ENCODE results near the gene SLC39A11. TPM values are rescaled to one million over a fixed set of nuclear protein-coding genes. Genes with fewer than 3 reads are reported as not detected.

Gene SLC39A11
- polyA plus RNA-seq, 1 donor from 2014 or later: 8.0 TPM

DNA sequence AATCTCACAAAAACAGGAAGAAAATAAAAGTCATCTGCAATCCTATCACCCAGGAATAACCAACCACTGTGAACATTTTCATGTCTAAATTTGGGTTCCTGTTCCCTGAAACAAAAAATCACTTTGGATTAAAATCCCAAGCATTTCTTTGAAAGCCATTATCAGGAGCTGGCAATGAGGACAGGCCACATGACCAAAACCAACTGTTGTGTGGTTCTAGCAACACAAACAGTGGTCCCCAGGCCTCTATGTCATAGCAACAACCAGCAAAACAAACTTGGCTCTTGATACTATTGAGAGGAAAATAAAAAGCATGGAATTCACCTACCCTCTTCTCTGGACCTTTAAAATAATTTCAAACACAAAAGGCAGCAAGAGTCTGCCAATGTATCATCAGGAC lies 252.5 kb downstream of the SLC39A11 start:
- no peaks in the 10 kb centered on the region for H3K27me3 ChIP-seq (ENCODE audit: insufficient read depth, low read depth, low read length)
- no peak overlapping the region for H3K27ac ChIP-seq (ENCODE audit: low read length)
- no peaks in the 10 kb centered on the region for H4K20me1 ChIP-seq (ENCODE audit: insufficient read depth)

DNA sequence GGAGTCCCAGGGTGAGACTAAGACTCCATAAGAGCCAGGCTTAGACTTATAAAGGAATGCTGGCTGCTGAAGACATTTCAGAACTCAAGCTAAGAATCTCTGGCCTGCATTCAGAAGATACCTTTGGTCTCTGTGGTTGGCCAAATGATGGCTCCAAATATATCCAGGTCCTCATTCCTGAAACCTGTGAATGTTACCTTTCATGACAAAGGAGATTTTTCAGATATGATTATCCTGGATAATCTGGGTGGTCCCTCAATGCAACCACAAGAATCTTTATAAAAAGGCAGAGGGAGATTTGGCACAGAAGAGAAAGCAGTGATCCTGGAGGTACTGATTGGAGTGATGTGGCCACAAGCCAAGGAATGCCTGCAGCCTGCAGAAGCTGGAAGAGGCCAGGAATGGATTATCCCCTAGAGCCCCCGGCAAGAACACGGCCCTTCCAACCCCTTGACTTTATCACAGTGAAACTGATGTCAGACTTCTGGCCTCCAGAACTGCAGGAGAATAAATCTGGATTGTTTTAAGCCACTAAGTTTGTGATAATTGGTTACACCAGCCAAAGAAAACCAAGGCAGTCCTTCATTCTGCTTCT lies 253.3 kb downstream of the SLC39A11 start:
- Histone ChIP-seq H3K4me3 (ENCODE audit: low read length) (no peak overlapping the region), H3K36me3 (ENCODE audit: insufficient read depth, low read length) (no peaks in the 10 kb centered on the region), H3K27ac (ENCODE audit: low read length) (no peak overlapping the region), H4K20me1 (ENCODE audit: insufficient read depth) (no peaks in the 10 kb centered on the region), H3K79me2 (replicated peaks; ENCODE audit: insufficient read depth, low read length) (no peaks in the 10 kb centered on the region), H2AFZ (ENCODE audit: low read depth, low read length) (no peak overlapping the region), H3K9me2 (ENCODE audit: insufficient read depth, low read length) (no peaks in the 10 kb centered on the region), H3K9ac (ENCODE audit: low read length) (no peak overlapping the region), H3K9me3 (ENCODE audit: low read length) (no peaks in the 10 kb centered on the region), H3F3A (ENCODE audit: insufficient read depth, low read length, poor library complexity, severe bottlenecking) (no peaks in the 10 kb centered on the region), H3K27me3 (ENCODE audit: insufficient read depth, low read depth, low read length) (no peaks in the 10 kb centered on the region), H3K4me2 (ENCODE audit: low read length) (no peak overlapping the region)
- TF ChIP-seq EP300 (conservative IDR thresholded peaks at IDR 0.05; ENCODE audit: poor library complexity, severe bottlenecking) (no peak), RAD21 (conservative IDR thresholded peaks at IDR 0.05) (no peak), MXI1 (conservative IDR thresholded peaks at IDR 0.05; ENCODE audit: poor library complexity, severe bottlenecking) (no peak), SMC3 (conservative IDR thresholded peaks at IDR 0.05; ENCODE audit: poor library complexity) (no peak), POLR2AphosphoS5 (IDR thresholded peaks at IDR 0.05) (no peak), EZH2 (IDR thresholded peaks at IDR 0.05; ENCODE audit: borderline replicate concordance, insufficient read depth, low read length, poor library complexity, severe bottlenecking) (no peak), TAF1 (IDR thresholded peaks at IDR 0.05; ENCODE audit: low read depth) (no peak)
- TF ChIP-seq, protein P1, sequence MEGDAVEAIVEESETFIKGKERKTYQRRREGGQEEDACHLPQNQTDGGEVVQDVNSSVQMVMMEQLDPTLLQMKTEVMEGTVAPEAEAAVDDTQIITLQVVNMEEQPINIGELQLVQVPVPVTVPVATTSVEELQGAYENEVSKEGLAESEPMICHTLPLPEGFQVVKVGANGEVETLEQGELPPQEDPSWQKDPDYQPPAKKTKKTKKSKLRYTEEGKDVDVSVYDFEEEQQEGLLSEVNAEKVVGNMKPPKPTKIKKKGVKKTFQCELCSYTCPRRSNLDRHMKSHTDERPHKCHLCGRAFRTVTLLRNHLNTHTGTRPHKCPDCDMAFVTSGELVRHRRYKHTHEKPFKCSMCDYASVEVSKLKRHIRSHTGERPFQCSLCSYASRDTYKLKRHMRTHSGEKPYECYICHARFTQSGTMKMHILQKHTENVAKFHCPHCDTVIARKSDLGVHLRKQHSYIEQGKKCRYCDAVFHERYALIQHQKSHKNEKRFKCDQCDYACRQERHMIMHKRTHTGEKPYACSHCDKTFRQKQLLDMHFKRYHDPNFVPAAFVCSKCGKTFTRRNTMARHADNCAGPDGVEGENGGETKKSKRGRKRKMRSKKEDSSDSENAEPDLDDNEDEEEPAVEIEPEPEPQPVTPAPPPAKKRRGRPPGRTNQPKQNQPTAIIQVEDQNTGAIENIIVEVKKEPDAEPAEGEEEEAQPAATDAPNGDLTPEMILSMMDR (IDR thresholded peaks at IDR 0.05; ENCODE audit: poor library complexity, severe bottlenecking): no peak
- TF ChIP-seq, protein P2, sequence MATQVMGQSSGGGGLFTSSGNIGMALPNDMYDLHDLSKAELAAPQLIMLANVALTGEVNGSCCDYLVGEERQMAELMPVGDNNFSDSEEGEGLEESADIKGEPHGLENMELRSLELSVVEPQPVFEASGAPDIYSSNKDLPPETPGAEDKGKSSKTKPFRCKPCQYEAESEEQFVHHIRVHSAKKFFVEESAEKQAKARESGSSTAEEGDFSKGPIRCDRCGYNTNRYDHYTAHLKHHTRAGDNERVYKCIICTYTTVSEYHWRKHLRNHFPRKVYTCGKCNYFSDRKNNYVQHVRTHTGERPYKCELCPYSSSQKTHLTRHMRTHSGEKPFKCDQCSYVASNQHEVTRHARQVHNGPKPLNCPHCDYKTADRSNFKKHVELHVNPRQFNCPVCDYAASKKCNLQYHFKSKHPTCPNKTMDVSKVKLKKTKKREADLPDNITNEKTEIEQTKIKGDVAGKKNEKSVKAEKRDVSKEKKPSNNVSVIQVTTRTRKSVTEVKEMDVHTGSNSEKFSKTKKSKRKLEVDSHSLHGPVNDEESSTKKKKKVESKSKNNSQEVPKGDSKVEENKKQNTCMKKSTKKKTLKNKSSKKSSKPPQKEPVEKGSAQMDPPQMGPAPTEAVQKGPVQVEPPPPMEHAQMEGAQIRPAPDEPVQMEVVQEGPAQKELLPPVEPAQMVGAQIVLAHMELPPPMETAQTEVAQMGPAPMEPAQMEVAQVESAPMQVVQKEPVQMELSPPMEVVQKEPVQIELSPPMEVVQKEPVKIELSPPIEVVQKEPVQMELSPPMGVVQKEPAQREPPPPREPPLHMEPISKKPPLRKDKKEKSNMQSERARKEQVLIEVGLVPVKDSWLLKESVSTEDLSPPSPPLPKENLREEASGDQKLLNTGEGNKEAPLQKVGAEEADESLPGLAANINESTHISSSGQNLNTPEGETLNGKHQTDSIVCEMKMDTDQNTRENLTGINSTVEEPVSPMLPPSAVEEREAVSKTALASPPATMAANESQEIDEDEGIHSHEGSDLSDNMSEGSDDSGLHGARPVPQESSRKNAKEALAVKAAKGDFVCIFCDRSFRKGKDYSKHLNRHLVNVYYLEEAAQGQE (IDR thresholded peaks at IDR 0.05; ENCODE audit: borderline replicate concordance): no peak

More for the DNA sequence above, 252.5 kb downstream of the SLC39A11 start:
- no peak overlapping the region for H3K9ac ChIP-seq (ENCODE audit: low read length)
- H2AFZ ChIP-seq (ENCODE audit: low read depth, low read length): no peak overlapping the region
- no peaks in the 10 kb centered on the region for H3K36me3 ChIP-seq (ENCODE audit: insufficient read depth, low read length)
- no peak overlapping the region for H3K4me2 ChIP-seq (ENCODE audit: low read length)
- H3K9me2 ChIP-seq (ENCODE audit: insufficient read depth, low read length): no peaks in the 10 kb centered on the region
- H3K4me3 ChIP-seq (ENCODE audit: low read length): no peak overlapping the region
- H3K79me2 ChIP-seq (replicated peaks; ENCODE audit: insufficient read depth, low read length): no peaks in the 10 kb centered on the region
- no peak for TF ChIP-seq TAF1 (IDR thresholded peaks at IDR 0.05; ENCODE audit: low read depth)
- TF ChIP-seq, protein P1 (IDR thresholded peaks at IDR 0.05; ENCODE audit: poor library complexity, severe bottlenecking): no peak
- TF ChIP-seq RAD21 (conservative IDR thresholded peaks at IDR 0.05): no peak
- no peak for TF ChIP-seq SMC3 (conservative IDR thresholded peaks at IDR 0.05; ENCODE audit: poor library complexity)
- TF ChIP-seq POLR2AphosphoS5 (IDR thresholded peaks at IDR 0.05): no peak
- TF ChIP-seq, protein P2 (IDR thresholded peaks at IDR 0.05; ENCODE audit: borderline replicate concordance): no peak
- no peak for TF ChIP-seq EZH2 (IDR thresholded peaks at IDR 0.05; ENCODE audit: borderline replicate concordance, insufficient read depth, low read length, poor library complexity, severe bottlenecking)
- TF ChIP-seq EP300 (conservative IDR thresholded peaks at IDR 0.05; ENCODE audit: poor library complexity, severe bottlenecking): no peak
- no peak for TF ChIP-seq MXI1 (conservative IDR thresholded peaks at IDR 0.05; ENCODE audit: poor library complexity, severe bottlenecking)
- no peaks in the 10 kb centered on the region for H3K9me3 ChIP-seq (ENCODE audit: low read length)
- no peaks in the 10 kb centered on the region for H3F3A ChIP-seq (ENCODE audit: insufficient read depth, low read length, poor library complexity, severe bottlenecking)
